MCF 10A (cell line): Measurements from ENCODE around the gene RSPH3. TPM values are rescaled to one million over a fixed set of nuclear protein-coding genes. Genes with fewer than 3 reads are reported as not detected.

Source experiments
- BruUV-seq: library from RNA; stranded (reverse); fragments of 400-500 nt; replicated peaks from 2 replicates; lab custom pipeline; 2021; lab: Mats Ljungman, UMichigan
- CTCF ChIA-PET: fragments of 300-600 bp; sonication (Branson Sonifier 250); formaldehyde crosslinking; extraction: SDS; loops from one replicate; lab custom pipeline; 2021; ENCODE audit warnings: antibody characterized with exemption, inconsistent platforms; lab: Yijun Ruan, JAX
- POLR2A ChIA-PET: fragments of 300-600, 350-650 bp; sonication (Branson Sonifier 250); formaldehyde crosslinking; extraction: SDS; loops from one replicate; lab custom pipeline; 2020; ENCODE audit warnings: antibody characterized with exemption, inconsistent platforms; lab: Yijun Ruan, JAX
- DNase-seq: peaks from one replicate; pipeline ENCODE4 v3.0.0-alpha.2; 2018; ENCODE audit not compliant: unreplicated experiment
- H3K27ac Mint-ChIP-seq: one replicate; pipeline ENCODE4 v1.8.0; 2022; ENCODE audit warnings: mild to moderate bottlenecking, low read depth, mixed read lengths; ENCODE audit not compliant: unreplicated experiment
- H3K27me3 Mint-ChIP-seq: one replicate; pipeline ENCODE4 v1.8.0; 2022; ENCODE audit warnings: mixed read lengths; ENCODE audit not compliant: insufficient read depth, unreplicated experiment
- H3K36me3 Mint-ChIP-seq: one replicate; pipeline ENCODE4 v1.8.0; 2022; ENCODE audit warnings: mild to moderate bottlenecking, moderate library complexity, mixed read lengths; ENCODE audit not compliant: insufficient read depth, unreplicated experiment
- H3K4me1 Mint-ChIP-seq: one replicate; pipeline ENCODE4 v1.8.0; 2022; ENCODE audit warnings: mixed read lengths; ENCODE audit not compliant: insufficient read depth, unreplicated experiment
- H3K4me3 Mint-ChIP-seq: one replicate; pipeline ENCODE4 v1.8.0; 2022; ENCODE audit warnings: mild to moderate bottlenecking, moderate library complexity, mixed read lengths; ENCODE audit not compliant: unreplicated experiment
- H3K9me3 Mint-ChIP-seq: one replicate; pipeline ENCODE4 v1.8.0; 2022; ENCODE audit warnings: mixed read lengths; ENCODE audit not compliant: unreplicated experiment
- CTCF ChIP-seq: fragments of 200-600 bp; IDR thresholded peaks from one replicate; pipeline ENCODE4 v1.8.0; 2022; ENCODE audit warnings: antibody characterized with exemption, mild to moderate bottlenecking; ENCODE audit not compliant: unreplicated experiment
- intact Hi-C: fragments of 100-400 bp; cut with micrococcal nuclease; formaldehyde crosslinking; loops from 2 replicates; pipeline ENCODE4 v1.14.1; 2022
- total RNA-seq: library from RNA; stranded (reverse); gene quantifications from 2 replicates; pipeline ENCODE4 v1.2.3, GENCODE V29; 2022

Gene RSPH3
- total RNA-seq, 1 experiment from 2014 or later, result 13.1 TPM

GRCh38 chr6:158947284-158947683 is 52.7 kb downstream of the RSPH3 start:
- H3K4me1 Mint-ChIP-seq, result no peaks in the 10 kb centered on the region
- POLR2A ChIA-PET, result no interaction called here
- intact Hi-C loops, result no loop called here
- H3K27ac Mint-ChIP-seq, result no peak overlapping the region
- no peak overlapping the region for H3K4me3 Mint-ChIP-seq
- TF ChIP-seq CTCF, result no peak
- H3K27me3 Mint-ChIP-seq, result no peaks in the 10 kb centered on the region
- no peak for DNase-seq
- no peaks in the 10 kb centered on the region for H3K9me3 Mint-ChIP-seq
- no peaks in the 10 kb centered on the region for H3K36me3 Mint-ChIP-seq
- CTCF ChIA-PET, result interaction anchor here (0.6 kb wide), 1 partner anchor 256 kb away, joined by 3 read pairs; no protein-coding TSS in a partner anchor
- BruUV-seq, result no TSS peak

GRCh38 chr6:158943380-158944032 is 56.5 kb downstream of the RSPH3 start:
- Mint-ChIP-seq H3K9me3 (no peaks in the 10 kb centered on the region), H3K4me3 (no peak overlapping the region), H3K36me3 (no peaks in the 10 kb centered on the region), H3K27me3 (no peaks in the 10 kb centered on the region), H3K4me1 (no peaks in the 10 kb centered on the region), H3K27ac (no peak overlapping the region)
- ChIA-PET POLR2A (no interaction called here), CTCF (interaction anchor here (0.7 kb wide), 1 partner anchor 28 kb away, joined by 3 read pairs; no protein-coding TSS in a partner anchor)
- DNase-seq, result no peak
- intact Hi-C loops, result no loop called here
- no TSS peak for BruUV-seq
- no peak for TF ChIP-seq CTCF

- H3K36me3 Mint-ChIP-seq, result no peaks in the 10 kb centered on the region
- no TSS peak for BruUV-seq
- ChIA-PET CTCF (interaction anchor here (0.7 kb wide), 2 partner anchors 15 to 33 kb away, joined by 3 read pairs; no protein-coding TSS in a partner anchor), POLR2A (interaction anchor here (0.7 kb wide), 1 partner anchor 12 kb away, joined by 3 read pairs; no protein-coding TSS in a partner anchor)
- no peaks in the 10 kb centered on the region for H3K9me3 Mint-ChIP-seq
- no peak overlapping the region for H3K4me3 Mint-ChIP-seq
- no peaks in the 10 kb centered on the region for H3K27me3 Mint-ChIP-seq
- no peak for TF ChIP-seq CTCF
- no peaks in the 10 kb centered on the region for H3K4me1 Mint-ChIP-seq
- no peak overlapping the region for H3K27ac Mint-ChIP-seq
- no peak for DNase-seq
- intact Hi-C loops, result no loop called here
These were observed 57.7 kb downstream of the RSPH3 start for GRCh38 chr6:158942349-158942748.

- Mint-ChIP-seq H3K9me3 (no peaks in the 10 kb centered on the region), H3K4me3 (no peak overlapping the region), H3K27me3 (no peaks in the 10 kb centered on the region), H3K36me3 (no peaks in the 10 kb centered on the region), H3K4me1 (no peaks in the 10 kb centered on the region), H3K27ac (no peak overlapping the region)
- CTCF ChIA-PET, result no interaction called here
- POLR2A ChIA-PET, result interaction anchor here (0.7 kb wide), 2 partner anchors 20 to 256 kb away, joined by 3 to 4 read pairs; no protein-coding TSS in a partner anchor
- intact Hi-C loops, result no loop called here
- no TSS peak for BruUV-seq
- no peak for TF ChIP-seq CTCF
- DNase-seq, result no peak
These were observed 58.8 kb downstream of the RSPH3 start for GRCh38 chr6:158941246-158941645.
